Smooth muscle cell (in vitro differentiated cells): ENCODE results near the gene KLK15. TPM values are rescaled to one million over a fixed set of nuclear protein-coding genes. Genes with fewer than 3 reads are reported as not detected.

ENCODE experiments used
- DNase-seq: peaks from one replicate; lab custom pipeline; 2025; ENCODE audit not compliant: unreplicated experiment; lab: John Stamatoyannopoulos, UW
- H2AFZ ChIP-seq: fragments of 200-600 bp; sonication (generic); 2 replicates; pipeline ENCODE4 v1.6.0; 2016; ENCODE audit warnings: antibody characterized with exemption, low read depth, mild to moderate bottlenecking
- H3F3A ChIP-seq: fragments of 200-600 bp; sonication (generic); 2 replicates; pipeline ENCODE4 v1.6.0; 2017; ENCODE audit warnings: antibody characterized with exemption, low read depth
- H3K27ac ChIP-seq: fragments of 200-600 bp; sonication (generic); 2 replicates; pipeline ENCODE4 v1.5.1; 2016; ENCODE audit warnings: low read depth, mild to moderate bottlenecking
- H3K27me3 ChIP-seq: fragments of 200-600 bp; sonication (generic); 2 replicates; pipeline ENCODE4 v1.6.1; 2016; ENCODE audit warnings: low read depth, mild to moderate bottlenecking
- H3K36me3 ChIP-seq: fragments of 200-600 bp; sonication (generic); 2 replicates; pipeline ENCODE4 v1.5.1; 2016; ENCODE audit warnings: low read depth
- H3K4me1 ChIP-seq: fragments of 200-600 bp; sonication (generic); 2 replicates; pipeline ENCODE4 v1.5.1; 2016; ENCODE audit warnings: low read depth
- H3K4me2 ChIP-seq: fragments of 200-600 bp; sonication (generic); 2 replicates; pipeline ENCODE4 v1.6.0; 2016; ENCODE audit warnings: mild to moderate bottlenecking
- H3K4me3 ChIP-seq: fragments of 200-600 bp; sonication (generic); 2 replicates; pipeline ENCODE4 v1.5.1; 2016; ENCODE audit warnings: mild to moderate bottlenecking
- H3K79me2 ChIP-seq: fragments of 200-600 bp; sonication (generic); 2 replicates; pipeline ENCODE4 v1.6.0; 2016; ENCODE audit warnings: low read depth, mild to moderate bottlenecking
- H3K9ac ChIP-seq: fragments of 200-600 bp; sonication (generic); 2 replicates; pipeline ENCODE4 v1.6.0; 2016; ENCODE audit warnings: low read depth
- H3K9me3 ChIP-seq: fragments of 200-600 bp; sonication (generic); replicated peaks from 2 replicates; pipeline ENCODE4 v1.5.1; 2016; ENCODE audit warnings: low read depth
- H4K20me1 ChIP-seq: fragments of 200-600 bp; sonication (generic); 2 replicates; pipeline ENCODE4 v1.6.0; 2016; ENCODE audit warnings: low read depth
- CTCF ChIP-seq: fragments of 200-600 bp; sonication (generic); IDR thresholded peaks from 2 replicates; pipeline ENCODE4 v1.5.1; 2017; ENCODE audit warnings: borderline replicate concordance, mild to moderate bottlenecking, antibody characterized with exemption; ENCODE audit not compliant: insufficient read depth, poor library complexity, severe bottlenecking
- WGBS: methylation state at CpG from one replicate; pipeline ENCODE4 v1.1.7; 2016; ENCODE audit warnings: low lambda C conversion rate; 5-methylcytosine and 5-hydroxymethylcytosine counted together
- polyA plus RNA-seq: library from polyadenylated mRNA; unstranded; fragments of >200 nt; fragmentation: Nextera tagmentation; extraction: Ambion mirVana; gene quantifications from 2 replicates; pipeline ENCODE4 v1.2.1, GENCODE V29; 2016
- total RNA-seq: library from RNA; depleted of rRNA; stranded (reverse); fragments of >200 nt; gene quantifications from 2 replicates; pipeline ENCODE4 v1.2.3, GENCODE V29; 2014

KLK15 gene
- total and polyA plus RNA-seq, 2 experiments from 2014 or later = not detected

DNA sequence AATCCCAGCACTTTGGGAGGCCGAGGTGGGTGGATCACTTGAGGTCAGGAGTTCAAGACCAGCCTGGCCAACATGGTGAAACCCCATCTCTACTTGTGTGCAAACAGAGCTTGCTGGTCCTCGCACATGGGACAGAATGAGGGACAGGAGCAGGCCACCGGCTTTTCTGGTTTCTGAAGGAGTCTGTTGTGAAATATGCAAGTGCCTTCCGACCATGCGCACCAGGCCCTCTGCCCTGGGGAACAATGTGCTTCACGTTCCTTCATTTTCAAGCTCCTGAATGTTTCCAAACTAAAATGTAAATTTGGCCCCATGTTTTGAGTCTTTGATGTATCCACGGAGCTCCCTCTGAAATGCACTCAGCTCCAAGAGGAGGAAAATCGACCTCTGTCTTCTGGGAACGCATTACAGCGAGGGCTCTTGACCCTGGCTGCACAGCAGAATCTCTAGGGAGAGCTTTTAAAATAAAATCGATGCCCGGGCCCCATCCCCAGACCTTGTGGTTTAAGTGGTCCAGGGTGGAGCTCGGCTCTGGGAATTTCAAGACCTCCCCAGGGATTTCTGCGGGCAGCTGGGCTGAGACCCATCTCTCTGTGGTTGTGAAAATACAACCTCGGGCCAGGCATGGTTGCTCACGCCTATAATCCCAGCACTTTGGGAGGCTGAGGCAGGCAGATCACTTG, 52.5 kb downstream of the KLK15 start:
- Histone ChIP-seq H3K36me3 (no peaks in the 10 kb centered on the region), H2AFZ (no peak overlapping the region), H3K4me2 (no peak overlapping the region), H3K9me3 (no peaks in the 10 kb centered on the region), H3K27me3 (peaks cover 36% of the 10 kb centered on the region), H3K4me1 (peaks cover 4% of the 10 kb centered on the region), H3K79me2 (no peaks in the 10 kb centered on the region), H3K4me3 (no peak overlapping the region), H4K20me1 (no peaks in the 10 kb centered on the region), H3K9ac (no peak overlapping the region), H3K27ac (no peak overlapping the region), H3F3A (no peaks in the 10 kb centered on the region)
- no peak for TF ChIP-seq CTCF
- 61% methylated on average over 16 of the region's 16 CpGs for WGBS
- DNase-seq = no peak

- 48% methylated on average over 25 of the region's 25 CpGs for WGBS
- no peak overlapping the region for H3K4me3 ChIP-seq
- DNase-seq = no peak
- no peaks in the 10 kb centered on the region for H3K36me3 ChIP-seq
- no peaks in the 10 kb centered on the region for H4K20me1 ChIP-seq
- peaks cover 4% of the 10 kb centered on the region for H3K4me1 ChIP-seq
- H3K79me2 ChIP-seq = no peaks in the 10 kb centered on the region
- H3K27ac ChIP-seq = peak overlapping the region; percentile 28
- H3K9ac ChIP-seq = no peak overlapping the region
- TF ChIP-seq CTCF = no peak
- no peak overlapping the region for H2AFZ ChIP-seq
- H3F3A ChIP-seq = no peaks in the 10 kb centered on the region
- H3K27me3 ChIP-seq = peaks cover 36% of the 10 kb centered on the region
- no peaks in the 10 kb centered on the region for H3K9me3 ChIP-seq
- no peak overlapping the region for H3K4me2 ChIP-seq
These were observed 53.6 kb downstream of the KLK15 start for GRCh38 chr19:50779504-50780457.

GRCh38 chr19:50778906-50779430, 54.4 kb downstream of the KLK15 start:
- 61% methylated on average over 7 of the region's 7 CpGs for WGBS
- H4K20me1 ChIP-seq = no peaks in the 10 kb centered on the region
- no peak overlapping the region for H2AFZ ChIP-seq
- H3F3A ChIP-seq = no peaks in the 10 kb centered on the region
- no peak overlapping the region for H3K9ac ChIP-seq
- peaks cover 4% of the 10 kb centered on the region for H3K4me1 ChIP-seq
- H3K4me3 ChIP-seq = no peak overlapping the region
- no peak for DNase-seq
- no peaks in the 10 kb centered on the region for H3K79me2 ChIP-seq
- peaks cover 36% of the 10 kb centered on the region for H3K27me3 ChIP-seq
- H3K9me3 ChIP-seq = no peaks in the 10 kb centered on the region
- no peak overlapping the region for H3K4me2 ChIP-seq
- no peak for TF ChIP-seq CTCF
- no peaks in the 10 kb centered on the region for H3K36me3 ChIP-seq
- no peak overlapping the region for H3K27ac ChIP-seq
